ENCODE data around the gene SEC62. TPM values are rescaled to one million over a fixed set of nuclear protein-coding genes. Genes with fewer than 3 reads are reported as not detected.

SEC62 gene
- total RNA-seq, 3 donors from 2014 or later (not counting 1 experiment from before 2014, with no cell fraction given): 83.3 to 88.5 (median 86.6) TPM

GRCh38 chr3:169992156-169992555 lies 25.5 kb downstream of the SEC62 start:
- ATAC-seq (no peak), DNase-seq (no peak)
- Histone ChIP-seq H3K9me3 (ENCODE audit: control insufficient read depth, insufficient read depth, low read length) (no peaks in the 10 kb centered on the region), H3K4me1 (ENCODE audit: control insufficient read depth, insufficient read depth, low read length) (no peaks in the 10 kb centered on the region), H3K27me3 (ENCODE audit: control insufficient read depth, insufficient read depth, low read length) (no peaks in the 10 kb centered on the region), H3K27ac (ENCODE audit: low read length) (no peak overlapping the region), H3K4me3 (ENCODE audit: low read length) (no peak overlapping the region), H3K36me3 (ENCODE audit: control insufficient read depth, insufficient read depth, low read length) (peaks cover 62% of the 10 kb centered on the region)
- no peaks in the 10 kb centered on the region for H3K4me1 Mint-ChIP-seq
- H3K27ac Mint-ChIP-seq: peak overlapping the region in 1 of 2 donors; percentile 2
- H3K36me3 Mint-ChIP-seq: peaks cover 18% of the 10 kb centered on the region
- intact Hi-C loops (cut with micrococcal nuclease): no loop called here
- TF ChIP-seq CTCF (IDR thresholded peaks at IDR 0.05): no peak
- H3K4me3 Mint-ChIP-seq: no peak overlapping the region
- no peaks in the 10 kb centered on the region for H3K9me3 Mint-ChIP-seq
- no peaks in the 10 kb centered on the region for H3K27me3 Mint-ChIP-seq (ENCODE audit: low read depth in 2 of 2)
- WGBS (ENCODE audit: insufficient coverage): 92% methylated on average over 3 of the region's 3 CpGs

- no peak for ATAC-seq
Measured at GRCh38 chr3:169992781-169993180, 26.2 kb downstream of the SEC62 start.

GRCh38 chr3:169993761-169994160 lies 27.2 kb downstream of the SEC62 start:
- H3K27me3 Mint-ChIP-seq (ENCODE audit: low read depth in 2 of 2): no peaks in the 10 kb centered on the region
- H3K9me3 Mint-ChIP-seq: no peaks in the 10 kb centered on the region
- no CpG with 5 or more reads among the region's 3 CpGs for WGBS (ENCODE audit: insufficient coverage)
- Histone ChIP-seq H3K27ac (ENCODE audit: low read length) (no peak overlapping the region), H3K9me3 (ENCODE audit: control insufficient read depth, insufficient read depth, low read length) (no peaks in the 10 kb centered on the region), H3K27me3 (ENCODE audit: control insufficient read depth, insufficient read depth, low read length) (no peaks in the 10 kb centered on the region), H3K4me3 (ENCODE audit: low read length) (no peak overlapping the region), H3K4me1 (ENCODE audit: control insufficient read depth, insufficient read depth, low read length) (no peaks in the 10 kb centered on the region), H3K36me3 (ENCODE audit: control insufficient read depth, insufficient read depth, low read length) (peaks cover 49% of the 10 kb centered on the region)
- DNase-seq: no peak
- ATAC-seq: no peak
- H3K36me3 Mint-ChIP-seq: peaks cover 18% of the 10 kb centered on the region
- H3K27ac Mint-ChIP-seq: no peak overlapping the region
- no peaks in the 10 kb centered on the region for H3K4me1 Mint-ChIP-seq
- intact Hi-C loops (cut with micrococcal nuclease): no loop called here
- no peak overlapping the region for H3K4me3 Mint-ChIP-seq
- no peak for TF ChIP-seq CTCF (IDR thresholded peaks at IDR 0.05)

More at GRCh38 chr3:169992781-169993180, 26.2 kb downstream of the SEC62 start:
- H3K36me3 ChIP-seq (ENCODE audit: control insufficient read depth, insufficient read depth, low read length): peaks cover 57% of the 10 kb centered on the region
- Mint-ChIP-seq H3K36me3 (peaks cover 18% of the 10 kb centered on the region), H3K27ac (peak overlapping the region in 1 of 2 donors; percentile 2), H3K27me3 (ENCODE audit: low read depth in 2 of 2) (no peaks in the 10 kb centered on the region), H3K4me1 (no peaks in the 10 kb centered on the region), H3K9me3 (no peaks in the 10 kb centered on the region), H3K4me3 (no peak overlapping the region)
- no peak overlapping the region for H3K27ac ChIP-seq (ENCODE audit: low read length)
- H3K4me1 ChIP-seq (ENCODE audit: control insufficient read depth, insufficient read depth, low read length): no peaks in the 10 kb centered on the region
- H3K4me3 ChIP-seq (ENCODE audit: low read length): no peak overlapping the region
- no peak for TF ChIP-seq CTCF (IDR thresholded peaks at IDR 0.05)
- H3K9me3 ChIP-seq (ENCODE audit: control insufficient read depth, insufficient read depth, low read length): no peaks in the 10 kb centered on the region
- WGBS (ENCODE audit: insufficient coverage): 86% methylated on average over 5 of the region's 5 CpGs
- H3K27me3 ChIP-seq (ENCODE audit: control insufficient read depth, insufficient read depth, low read length): no peaks in the 10 kb centered on the region
- no peak for DNase-seq
- intact Hi-C loops (cut with micrococcal nuclease): no loop called here

- H3K4me1 Mint-ChIP-seq: no peaks in the 10 kb centered on the region
- no peak for TF ChIP-seq CTCF (IDR thresholded peaks at IDR 0.05)
- peaks cover 35% of the 10 kb centered on the region for H3K36me3 ChIP-seq (ENCODE audit: control insufficient read depth, insufficient read depth, low read length)
- DNase-seq (no peak), ATAC-seq (no peak)
- H3K4me3 Mint-ChIP-seq: no peak overlapping the region
- H3K4me3 ChIP-seq (ENCODE audit: low read length): no peak overlapping the region
- H3K27ac ChIP-seq (ENCODE audit: low read length): no peak overlapping the region
- WGBS (ENCODE audit: insufficient coverage): no CpG with 5 or more reads among the region's 2 CpGs
- no peaks in the 10 kb centered on the region for H3K9me3 ChIP-seq (ENCODE audit: control insufficient read depth, insufficient read depth, low read length)
- H3K9me3 Mint-ChIP-seq: no peaks in the 10 kb centered on the region
- no peaks in the 10 kb centered on the region for H3K27me3 Mint-ChIP-seq (ENCODE audit: low read depth in 2 of 2)
- H3K27me3 ChIP-seq (ENCODE audit: control insufficient read depth, insufficient read depth, low read length): no peaks in the 10 kb centered on the region
- peak overlapping the region in 1 of 2 donors; percentile 65 for H3K27ac Mint-ChIP-seq
- H3K4me1 ChIP-seq (ENCODE audit: control insufficient read depth, insufficient read depth, low read length): no peaks in the 10 kb centered on the region
- intact Hi-C loops (cut with micrococcal nuclease): no loop called here
- H3K36me3 Mint-ChIP-seq: peaks cover 16% of the 10 kb centered on the region
Measured at GRCh38 chr3:169996063-169996462, 29.5 kb downstream of the SEC62 start.

Data from natural killer cell (primary cell).